Thoracic aorta (tissue), 2 donors: Measurements from ENCODE around the gene ZCCHC7. TPM values are rescaled to one million over a fixed set of nuclear protein-coding genes. Genes with fewer than 3 reads are reported as not detected.

Experiments used
- ATAC-seq: fragments of 150-250 bp; one replicate; pipeline ENCODE4 v1.8.0; 2017; ENCODE audit warnings: low read depth; ENCODE audit not compliant: insufficient number of reproducible peaks, low FRiP score
- DNase-seq: peaks from one replicate; pipeline ENCODE4 v3.0.0-alpha.2; 2020; ENCODE audit warnings: low spot score
- H3K27ac ChIP-seq, 2 donors: fragments of 200-600 bp; sonication (generic); 1 replicate in 1 of 2; 2 replicates in 1 of 2; pipeline ENCODE4 v1.5.1; 2016; ENCODE audit warnings: mild to moderate bottlenecking in 2 of 2, moderate library complexity in 2 of 2
- H3K27me3 ChIP-seq: fragments of 200-600 bp; sonication (generic); replicated peaks from 2 replicates; pipeline ENCODE4 v1.6.0; 2016; ENCODE audit warnings: mild to moderate bottlenecking; ENCODE audit not compliant: insufficient read depth
- H3K36me3 ChIP-seq: fragments of 200-600 bp; sonication (generic); one replicate; pipeline ENCODE4 v1.5.1; 2016
- H3K4me1 ChIP-seq, 2 donors: fragments of 200-600 bp; sonication (generic); 1 replicate in 1 of 2; 2 replicates in 1 of 2; pipeline versions ENCODE4 v1.5.1 to v1.6.0; 2016; ENCODE audit warnings: low read depth in 2 of 2, mild to moderate bottlenecking in 1 of 2; ENCODE audit not compliant: control insufficient read depth in 1 of 2
- H3K4me3 ChIP-seq: fragments of 200-600 bp; sonication (generic); 2 replicates; pipeline ENCODE4 v1.5.1; 2016; ENCODE audit warnings: mild to moderate bottlenecking
- H3K9me3 ChIP-seq: fragments of 200-600 bp; sonication (generic); 2 replicates; pipeline ENCODE4 v1.5.1; 2016
- CTCF ChIP-seq: fragments of 200-600 bp; sonication (generic); IDR thresholded peaks from one replicate; pipeline ENCODE4 v1.5.1; 2019; ENCODE audit warnings: antibody characterized with exemption
- total RNA-seq, 2 donors: library from RNA; depleted of rRNA; stranded (reverse); fragments of >200 nt; gene quantifications; one replicate each; pipeline versions ENCODE4 v1.1.0 to v1.2.3, GENCODE V29; 2016

ZCCHC7 gene
- total RNA-seq, 2 donors from 2014 or later = 13.8 to 19.5 TPM

- Histone ChIP-seq H3K27me3 (no peaks in the 10 kb centered on the region), H3K36me3 (no peaks in the 10 kb centered on the region), H3K9me3 (no peaks in the 10 kb centered on the region), H3K4me1 (peaks cover 0 to 2% of the 10 kb centered on the region in 2 donors), H3K4me3 (no peak overlapping the region), H3K27ac (no peak overlapping the region)
- no peak for TF ChIP-seq CTCF
- DNase-seq (no peak), ATAC-seq (no peak)
These were observed 89.3 kb downstream of the ZCCHC7 start for GRCh38 chr9:37209431-37210386.

- Histone ChIP-seq H3K27me3 (no peaks in the 10 kb centered on the region), H3K36me3 (no peaks in the 10 kb centered on the region), H3K27ac (no peak overlapping the region), H3K4me1 (peaks cover 0 to 2% of the 10 kb centered on the region in 2 donors), H3K9me3 (no peaks in the 10 kb centered on the region), H3K4me3 (no peak overlapping the region)
- DNase-seq (no peak), ATAC-seq (no peak)
- no peak for TF ChIP-seq CTCF
These were observed 90.6 kb downstream of the ZCCHC7 start for GRCh38 chr9:37210737-37211523.

- Histone ChIP-seq H3K4me3 (no peak overlapping the region), H3K4me1 (peaks cover 0 to 2% of the 10 kb centered on the region in 2 donors), H3K9me3 (no peaks in the 10 kb centered on the region), H3K27ac (no peak overlapping the region), H3K36me3 (no peaks in the 10 kb centered on the region), H3K27me3 (no peaks in the 10 kb centered on the region)
- ATAC-seq (no peak), DNase-seq (no peak)
- no peak for TF ChIP-seq CTCF
These were observed 92.1 kb downstream of the ZCCHC7 start for GRCh38 chr9:37212435-37212834.

GRCh38 chr9:37215381-37215780 is 95.0 kb downstream of the ZCCHC7 start:
- no peaks in the 10 kb centered on the region for H3K27me3 ChIP-seq
- ATAC-seq = no peak
- no peak for TF ChIP-seq CTCF
- H3K4me1 ChIP-seq = no peaks in the 10 kb centered on the region
- no peak overlapping the region for H3K27ac ChIP-seq
- no peaks in the 10 kb centered on the region for H3K36me3 ChIP-seq
- no peak for DNase-seq
- H3K9me3 ChIP-seq = no peaks in the 10 kb centered on the region
- no peak overlapping the region for H3K4me3 ChIP-seq

- H3K36me3 ChIP-seq = no peaks in the 10 kb centered on the region
- no peak for TF ChIP-seq CTCF
- no peak overlapping the region for H3K27ac ChIP-seq
- no peaks in the 10 kb centered on the region for H3K4me1 ChIP-seq
- DNase-seq (no peak), ATAC-seq (no peak)
- no peaks in the 10 kb centered on the region for H3K27me3 ChIP-seq
- H3K9me3 ChIP-seq = no peaks in the 10 kb centered on the region
- H3K4me3 ChIP-seq = no peak overlapping the region
These were observed 95.5 kb downstream of the ZCCHC7 start for GRCh38 chr9:37215830-37216229.
